Endometrium (tissue), 2 donors: ENCODE results near the gene DNALI1.
A peak's percentile ranks its signal among the peaks of the same experiment; 100 is the strongest.
"Not testable (repeated sequence)": the region's sequence is repeated elsewhere in the genome, so short reads cannot be mapped to it uniquely, and the experiment has no call there.

ENCODE experiments used
- FAIRE-seq: peaks from 2 replicates; lab custom pipeline; 2012; peaks lifted over from hg19 to GRCh38; lab: Jason Lieb, UNC
- donor health status: control.
- donor health status: control.

DNALI1 gene

DNA sequence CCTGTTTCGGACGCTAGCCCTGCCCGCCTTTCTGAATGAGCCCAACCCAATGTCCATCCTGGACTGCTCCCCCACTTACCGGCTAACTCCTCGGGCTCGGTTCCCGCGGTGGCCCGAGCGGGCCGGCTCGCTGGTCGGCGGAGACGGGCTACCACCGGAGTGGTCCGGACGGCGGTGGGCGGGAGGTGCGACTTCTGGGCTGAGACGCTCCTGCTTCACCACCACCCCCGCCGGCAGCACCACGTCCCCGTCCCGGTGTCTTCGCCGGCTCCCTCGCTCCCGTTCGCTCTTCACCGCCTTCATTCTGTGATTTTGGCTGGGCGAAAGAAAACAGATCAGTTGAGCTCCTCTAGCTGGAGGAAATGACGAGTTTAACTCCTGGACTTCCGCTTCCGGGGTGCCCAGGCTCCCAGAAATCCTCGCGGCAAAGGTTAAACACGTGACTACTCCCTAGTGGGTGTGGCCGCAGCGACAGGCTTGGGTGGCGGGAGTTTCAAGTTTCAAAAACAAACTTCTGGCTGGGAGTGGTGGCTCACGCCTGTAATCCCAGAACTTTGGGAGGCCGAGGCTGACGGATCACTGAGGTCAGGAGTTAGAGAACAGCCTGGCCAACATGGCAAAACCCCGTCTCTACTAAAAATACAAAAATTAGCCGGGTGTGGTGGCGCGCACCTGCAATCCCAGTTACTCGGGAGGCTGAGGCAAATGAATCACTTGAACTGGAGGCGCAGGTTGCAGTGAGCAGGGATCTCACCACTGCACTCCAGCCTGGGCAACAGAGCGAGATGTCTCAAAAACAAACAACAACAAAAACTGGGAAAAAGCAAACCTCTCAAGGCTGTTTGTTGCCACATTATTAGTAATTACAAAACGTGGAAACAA is 2.6 kb upstream of the DNALI1 start, which contains the start of gene SNIP1:
Gene SNIP1, minus strand, starts transcription at position 367 of the 882 bp plus-strand sequence. Its CDS starts 64 bp downstream, at position 303.
- FAIRE-seq: peak; percentile 76

DNA sequence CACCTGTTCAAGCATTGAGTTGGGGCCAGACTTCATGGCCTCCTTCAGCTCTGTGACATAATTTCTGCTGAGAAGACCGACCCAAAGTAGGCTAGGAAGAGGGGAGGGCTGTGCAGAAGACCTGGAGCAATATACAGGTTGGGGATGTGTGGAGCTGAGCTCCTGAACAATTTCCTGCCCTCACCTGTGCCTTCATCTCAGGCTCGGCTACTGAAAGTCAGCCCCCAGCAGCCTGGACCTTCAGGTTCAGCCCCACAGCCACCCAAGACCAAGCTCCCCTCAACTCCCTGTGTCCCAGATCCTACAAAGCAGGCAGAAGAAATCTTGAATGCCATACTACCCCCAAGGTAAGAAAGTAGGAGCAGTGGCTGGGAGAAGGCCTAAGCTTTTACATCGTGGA is 662 bp downstream of the DNALI1 start:
- FAIRE-seq: no peak

DNA sequence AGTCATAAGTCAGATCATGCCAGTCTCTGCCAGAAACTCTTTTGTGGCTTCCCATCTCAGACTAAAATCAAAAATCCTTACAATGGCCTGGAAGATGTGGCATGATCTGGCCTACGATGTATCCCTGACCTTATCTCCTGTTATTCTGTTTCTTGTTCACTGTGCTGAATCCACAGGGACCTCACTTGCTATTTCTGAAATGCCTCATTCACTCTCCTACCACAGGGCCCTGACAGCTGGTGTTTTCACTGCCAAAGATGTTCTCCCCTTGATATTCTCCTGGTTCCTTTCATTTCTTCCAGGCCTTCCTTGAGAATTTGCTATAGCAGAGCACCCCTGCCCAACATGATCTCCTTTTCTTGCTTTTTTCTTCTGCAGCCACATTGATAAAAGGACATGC is 1.7 kb downstream of the DNALI1 start:
- FAIRE-seq: no peak

DNA sequence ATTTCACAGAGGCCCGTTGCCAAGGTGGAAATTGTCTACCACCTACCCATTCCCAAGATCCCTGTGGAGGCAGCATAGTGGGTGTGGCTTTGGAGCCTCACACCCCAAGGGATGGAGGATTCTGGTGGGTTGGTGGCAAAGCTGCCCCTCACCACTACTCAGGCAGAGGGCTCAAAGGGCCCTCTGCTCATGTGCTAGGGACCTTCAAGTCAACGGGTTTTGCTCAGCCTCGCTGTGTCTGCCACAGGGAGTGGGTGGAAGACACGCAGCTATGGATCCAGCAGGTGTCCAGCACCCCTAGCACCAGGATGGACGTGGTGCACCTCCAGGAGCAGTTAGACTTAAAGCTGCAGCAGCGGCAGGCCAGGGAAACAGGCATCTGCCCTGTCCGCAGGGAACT is 2.3 kb downstream of the DNALI1 start:
- no peak for FAIRE-seq

DNA sequence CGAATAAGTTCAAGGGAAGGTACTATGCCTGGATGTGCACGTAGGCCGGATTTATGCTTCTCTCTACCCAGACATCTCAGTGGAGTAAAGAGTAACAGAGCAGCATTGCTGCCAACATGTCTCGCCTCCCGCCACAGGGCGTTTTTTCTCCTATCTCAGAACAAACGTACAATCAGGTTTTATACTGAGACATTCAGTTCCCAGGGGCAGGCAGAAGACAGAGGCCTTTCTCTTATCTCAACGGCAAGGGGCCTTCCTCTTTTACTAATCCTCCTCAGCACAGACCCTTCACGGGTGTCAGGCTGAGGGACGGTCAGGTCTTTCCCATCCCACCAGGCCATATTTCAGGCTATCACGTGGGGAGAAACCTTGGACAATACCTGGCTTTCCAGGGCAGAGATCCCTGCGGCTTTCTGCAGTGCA is 3.2 kb downstream of the DNALI1 start:
- not testable (repeated sequence) for FAIRE-seq

DNA sequence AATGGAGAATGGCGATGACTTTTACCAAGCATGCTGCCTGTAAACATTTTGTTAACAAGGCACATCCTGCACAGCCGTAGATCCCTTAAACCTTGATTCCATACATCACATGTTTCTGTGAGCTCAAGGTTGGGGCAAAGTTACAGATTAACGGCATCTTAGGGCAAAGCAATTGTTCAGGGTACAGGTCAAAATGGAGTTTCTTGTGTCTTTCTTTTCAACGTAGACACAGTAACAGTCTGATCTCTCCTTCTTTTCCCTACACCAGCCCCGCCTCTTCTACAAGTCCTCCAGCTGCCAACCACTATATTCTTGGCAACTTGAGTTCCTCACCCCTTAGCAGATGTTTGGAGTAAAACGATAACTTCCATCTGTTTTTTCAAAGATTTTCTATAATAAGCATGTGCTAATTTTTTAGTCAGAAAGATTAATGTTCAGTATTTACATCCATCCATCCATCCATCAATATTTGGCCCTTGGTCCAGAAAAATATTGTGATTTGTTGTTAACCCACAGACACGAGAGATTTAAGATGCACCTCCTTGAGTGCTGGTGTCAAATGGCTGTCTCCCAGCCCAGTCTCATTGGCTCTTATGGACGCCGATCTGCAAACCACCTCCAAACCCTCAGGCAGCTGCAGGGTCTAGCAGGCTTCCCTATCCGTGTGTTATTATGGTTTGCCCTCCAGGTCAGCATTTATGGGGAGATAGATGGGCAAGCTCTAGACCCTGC is 3.8 kb downstream of the DNALI1 start:
- FAIRE-seq: no peak

DNA sequence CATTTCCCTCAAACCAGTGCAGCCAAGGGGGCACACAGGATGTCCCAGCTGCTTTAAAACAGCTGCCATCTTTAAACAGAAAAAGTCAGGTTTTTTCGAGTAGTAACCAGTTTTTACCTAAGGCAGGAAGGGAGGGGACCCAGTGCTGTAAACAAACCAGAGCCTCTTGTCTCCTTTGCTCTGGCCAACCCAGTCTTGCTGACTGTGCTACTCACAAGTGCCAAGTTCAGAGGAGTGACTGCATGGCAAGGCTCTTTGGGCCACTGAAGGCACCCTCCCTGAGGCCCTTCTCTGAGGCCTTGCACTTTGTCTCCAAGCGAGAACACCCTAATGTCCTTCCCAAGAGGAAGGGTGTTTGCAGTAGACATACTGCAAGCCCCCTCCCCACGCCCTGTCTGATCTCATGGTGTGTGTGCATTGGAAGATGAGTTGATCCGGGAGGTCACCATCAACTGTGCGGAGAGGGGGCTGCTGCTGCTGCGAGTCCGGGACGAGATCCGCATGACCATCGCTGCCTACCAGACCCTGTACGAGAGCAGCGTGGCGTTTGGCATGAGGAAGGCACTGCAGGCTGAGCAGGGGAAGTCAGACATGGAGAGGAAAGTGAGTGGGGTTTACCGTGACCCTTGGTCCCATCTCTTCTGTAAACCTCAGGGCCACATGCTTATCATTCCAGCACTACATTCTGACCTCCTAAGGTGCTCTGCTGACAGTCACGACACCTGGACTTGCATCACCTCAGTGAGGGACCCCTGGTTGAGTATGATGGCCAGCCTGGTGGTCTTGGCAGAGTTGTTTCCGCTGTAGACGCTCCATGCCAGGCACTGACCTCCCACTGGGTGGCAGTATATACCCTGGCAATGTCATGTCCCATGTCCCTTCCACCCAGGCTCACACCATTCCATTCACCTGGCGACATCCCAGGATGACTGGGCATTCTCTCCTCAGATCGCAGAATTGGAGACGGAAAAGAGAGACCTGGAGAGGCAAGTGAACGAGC is 4.7 kb downstream of the DNALI1 start:
- FAIRE-seq: no peak

DNA sequence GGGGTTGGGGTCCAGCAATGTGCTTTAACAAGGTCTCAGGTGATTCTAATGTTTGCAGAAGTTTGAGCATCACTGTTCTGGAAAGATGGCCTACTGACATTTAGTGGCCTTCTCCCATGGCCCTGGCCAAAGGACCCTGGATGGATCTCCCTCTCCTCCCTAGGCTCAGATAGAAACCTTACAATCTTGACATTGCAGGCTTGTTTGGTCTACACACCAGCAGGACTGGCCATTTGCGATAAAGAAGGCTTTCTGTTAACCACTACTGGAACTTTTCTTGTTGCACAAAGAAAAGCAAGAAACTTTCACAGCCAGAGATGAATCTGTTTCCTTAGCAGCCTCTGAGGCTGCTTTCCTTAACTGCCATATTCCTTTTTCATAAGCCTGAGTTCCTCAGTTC is 6.2 kb downstream of the DNALI1 start:
- FAIRE-seq: no peak

DNA sequence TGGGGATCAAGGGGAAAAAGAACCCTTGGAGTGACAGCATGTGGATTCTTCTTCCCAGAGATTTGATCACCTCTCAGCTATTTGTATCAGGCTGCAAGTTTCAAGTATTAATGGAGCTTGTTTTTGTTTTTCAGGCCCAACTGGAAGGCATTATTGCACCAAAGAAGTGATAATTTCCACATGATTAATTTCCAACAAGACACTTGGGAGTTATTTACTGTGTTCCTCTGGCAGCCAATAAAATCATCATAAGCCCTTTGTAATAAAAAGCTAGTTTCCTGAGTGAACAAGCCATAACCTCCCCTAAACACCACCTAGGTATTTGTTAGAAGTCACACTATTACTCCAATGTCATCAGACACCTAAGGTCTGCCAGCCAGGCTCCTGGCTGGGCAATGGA is 8.2 kb downstream of the DNALI1 start:
- FAIRE-seq: no peak

DNA sequence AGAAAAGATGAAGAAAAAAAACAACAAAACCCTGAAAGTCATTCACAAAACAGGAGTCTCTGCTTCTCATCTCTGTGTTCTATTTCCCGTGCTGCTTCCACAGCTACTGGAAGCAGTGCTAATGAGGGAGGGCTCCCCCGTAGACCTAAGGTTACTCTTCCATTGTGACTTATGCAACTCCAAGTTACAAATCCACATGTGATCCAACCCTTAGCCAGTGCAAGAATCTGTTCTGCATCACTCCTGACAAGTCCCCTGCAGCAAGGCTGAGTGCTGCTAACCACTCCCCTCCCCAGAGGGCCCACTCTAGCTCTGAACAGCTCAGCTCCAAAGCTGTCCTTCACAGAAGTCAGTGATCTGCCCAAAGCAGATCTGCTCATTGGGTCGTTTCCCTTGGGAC is 10.3 kb downstream of the DNALI1 start:
- FAIRE-seq: no peak

DNA sequence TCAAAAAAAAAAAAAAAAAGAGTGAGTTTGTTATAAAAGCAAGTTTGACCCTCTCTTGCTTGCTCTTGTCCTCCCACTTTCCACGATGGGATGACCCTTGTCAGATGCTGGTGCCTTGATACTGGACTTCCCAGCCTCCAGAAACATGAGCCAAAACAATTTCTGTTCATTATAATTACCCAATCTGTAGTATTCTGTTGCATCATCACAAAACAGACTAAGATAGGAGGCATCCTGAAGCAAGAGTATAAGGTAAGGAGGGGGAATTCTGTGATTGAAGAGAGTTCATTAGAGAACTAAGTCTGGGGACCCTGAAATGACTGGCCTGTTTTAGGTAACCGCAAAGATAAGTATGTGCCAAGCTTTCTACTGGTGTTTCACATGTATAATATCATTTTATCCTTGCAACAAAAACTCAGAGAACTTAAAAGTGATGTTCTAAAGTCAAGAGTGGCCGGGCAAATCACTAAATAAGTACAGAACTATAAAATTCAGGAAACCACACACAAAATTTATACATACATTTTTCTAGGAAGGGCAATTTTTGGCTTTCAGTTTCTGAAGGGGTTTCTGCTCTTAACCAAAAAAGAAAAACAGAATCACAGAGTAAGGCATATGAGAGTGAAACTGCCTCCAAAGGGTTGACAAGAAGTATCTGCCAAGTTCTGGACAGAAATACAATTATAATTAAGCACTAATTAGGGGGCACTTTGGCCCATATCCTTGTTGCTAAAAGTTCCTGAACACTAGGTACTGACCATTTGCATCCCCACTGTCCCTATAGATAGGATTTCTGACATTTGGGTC is 14.0 kb downstream of the DNALI1 start:
- FAIRE-seq: no peak

DNA sequence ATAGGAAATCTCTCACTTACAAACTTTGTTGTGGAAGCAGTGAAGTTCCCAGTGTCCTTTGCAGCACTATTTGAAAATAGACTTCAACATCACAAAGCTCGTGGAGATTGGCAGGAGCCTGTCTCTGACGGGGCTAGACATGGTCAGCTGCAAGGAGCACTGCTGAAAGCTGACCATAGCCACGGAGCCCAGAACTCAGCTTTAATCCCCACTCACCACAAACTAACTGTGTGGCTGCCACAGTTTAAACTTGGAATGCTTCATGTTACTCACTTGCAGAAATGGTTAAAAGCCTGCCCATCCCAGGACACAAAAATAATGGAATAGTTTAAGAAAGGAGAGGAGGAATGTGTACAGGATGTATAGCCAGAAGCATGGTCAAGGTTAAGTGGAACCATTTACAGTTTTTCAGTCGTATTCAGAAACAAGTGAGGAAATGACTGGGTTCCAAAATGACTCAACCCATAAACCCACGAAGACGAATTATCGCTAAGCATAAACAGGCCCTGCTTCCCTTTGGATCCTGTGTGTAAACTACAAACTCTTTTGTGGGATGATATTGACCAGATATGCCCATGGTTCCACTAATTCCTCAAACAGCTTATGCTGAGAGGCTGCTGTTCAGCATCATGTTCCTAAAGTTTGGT is 18.2 kb downstream of the DNALI1 start:
- no peak for FAIRE-seq

DNA sequence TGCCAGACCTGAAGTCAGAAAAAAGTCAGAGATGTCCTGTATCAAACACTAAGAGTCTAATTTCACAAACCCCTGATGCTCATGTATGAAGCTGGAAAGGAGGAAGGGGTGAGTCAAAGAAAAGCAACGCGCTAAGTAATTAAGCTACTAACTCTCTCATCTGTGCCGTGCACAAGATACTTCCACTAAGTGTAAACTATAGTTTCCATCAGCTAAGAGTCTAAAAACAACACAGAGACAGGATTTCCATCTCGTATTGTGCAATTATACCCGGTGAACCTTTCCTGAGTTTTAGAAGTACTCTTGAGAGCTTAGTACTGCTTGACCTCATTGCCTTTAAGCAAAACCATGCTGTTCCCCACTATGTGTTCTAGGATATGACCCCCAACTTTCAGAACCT is 19.0 kb downstream of the DNALI1 start:
- FAIRE-seq: no peak

DNA sequence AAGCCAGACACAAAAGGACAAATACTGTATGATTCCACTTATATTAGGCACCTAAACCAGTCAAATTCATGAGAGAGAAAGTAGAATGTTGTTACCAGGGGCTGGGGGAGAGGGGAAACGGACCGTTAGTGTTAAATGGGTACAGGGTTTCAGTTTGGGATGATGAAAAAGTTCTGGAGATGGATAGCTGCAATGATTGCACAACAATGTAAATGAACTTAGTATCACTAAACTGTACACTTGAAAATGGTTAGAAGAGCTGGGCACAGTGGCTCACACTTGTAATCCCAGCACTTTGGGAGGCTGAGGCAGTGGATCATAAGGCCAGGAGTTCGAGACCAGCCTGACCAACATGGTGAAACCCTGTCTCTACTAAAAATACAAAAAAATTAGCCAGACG is 27.8 kb downstream of the DNALI1 start:
- FAIRE-seq: not testable (repeated sequence)

DNA sequence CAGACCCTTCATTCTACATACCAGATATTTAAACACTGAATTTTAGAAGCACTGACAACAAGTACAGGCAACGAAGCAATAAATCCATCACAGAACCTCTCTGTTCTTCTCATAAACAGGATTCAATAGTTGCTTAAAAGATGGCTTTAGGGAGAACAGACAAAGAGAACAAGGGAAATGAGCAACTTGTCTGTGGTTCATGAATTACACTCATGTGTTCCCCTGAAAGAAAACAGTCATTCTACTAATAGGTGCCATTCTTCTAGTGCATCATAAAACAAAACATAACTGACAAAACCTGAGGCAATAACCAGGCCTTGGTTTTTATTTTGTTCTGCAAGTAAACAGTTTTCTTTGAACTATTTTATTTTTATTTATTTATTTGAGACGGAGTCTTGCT is 32.2 kb downstream of the DNALI1 start:
- FAIRE-seq: no peak

DNA sequence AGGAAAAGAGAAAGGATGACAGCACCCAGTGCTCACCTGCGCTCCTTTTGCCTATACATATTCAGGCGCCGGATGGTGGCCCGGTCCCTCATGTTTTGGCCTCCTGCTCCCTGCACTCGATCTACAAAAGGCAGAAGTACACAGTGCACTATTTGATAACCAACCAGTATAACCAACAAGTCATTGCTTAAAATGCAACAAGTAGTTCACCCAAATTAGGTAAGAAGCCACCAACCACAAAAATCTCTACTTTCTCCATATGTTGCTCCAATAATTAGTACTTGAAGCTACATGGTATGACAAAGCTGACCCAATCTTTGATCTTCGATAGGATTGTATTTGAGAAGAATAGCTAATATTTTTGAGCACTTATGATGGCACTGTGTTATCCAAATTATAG is 37.0 kb downstream of the DNALI1 start:
- no peak for FAIRE-seq

DNA sequence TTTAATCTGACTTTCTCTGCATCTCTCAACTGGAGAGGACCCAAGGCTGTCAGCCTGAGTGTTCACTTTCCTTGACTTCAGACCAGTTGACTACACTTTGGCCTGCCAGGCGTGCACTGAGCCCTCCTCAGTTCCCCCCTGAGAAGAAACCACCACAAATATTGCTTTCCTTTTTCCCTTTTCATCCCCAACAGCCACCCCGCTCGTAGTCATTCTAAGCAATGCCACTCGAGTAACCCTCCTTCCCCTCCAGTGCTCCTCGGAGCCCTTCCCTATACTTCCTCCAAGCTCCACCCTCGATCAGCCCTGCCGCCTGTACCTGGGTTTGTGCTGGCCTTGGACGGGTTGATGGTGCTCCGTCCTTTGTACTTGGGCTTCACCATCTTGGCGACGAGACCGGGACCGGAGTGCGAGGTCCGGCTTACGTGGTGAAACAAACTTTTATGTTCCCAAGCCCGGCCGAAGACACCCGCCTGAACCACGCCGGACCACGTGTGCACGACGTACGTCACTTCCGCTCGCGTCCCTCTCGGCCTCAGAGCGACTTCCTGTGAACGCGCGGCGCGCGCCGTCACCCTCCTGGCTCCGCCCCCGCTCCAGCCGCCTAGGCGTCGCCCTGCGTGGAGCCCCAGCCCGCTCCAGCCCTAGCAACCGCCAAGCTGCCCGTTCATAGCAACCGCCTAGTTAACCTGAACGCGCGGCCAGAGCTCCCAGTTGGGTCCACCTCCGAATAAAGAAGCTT is 38.9 kb downstream of the DNALI1 start, which contains the start of gene GNL2:
Gene GNL2, minus strand, starts transcription at position 498 of the 742 bp plus-strand sequence. Its CDS starts 115 bp downstream, at position 383.
- peak; percentile 18 for FAIRE-seq

DNA sequence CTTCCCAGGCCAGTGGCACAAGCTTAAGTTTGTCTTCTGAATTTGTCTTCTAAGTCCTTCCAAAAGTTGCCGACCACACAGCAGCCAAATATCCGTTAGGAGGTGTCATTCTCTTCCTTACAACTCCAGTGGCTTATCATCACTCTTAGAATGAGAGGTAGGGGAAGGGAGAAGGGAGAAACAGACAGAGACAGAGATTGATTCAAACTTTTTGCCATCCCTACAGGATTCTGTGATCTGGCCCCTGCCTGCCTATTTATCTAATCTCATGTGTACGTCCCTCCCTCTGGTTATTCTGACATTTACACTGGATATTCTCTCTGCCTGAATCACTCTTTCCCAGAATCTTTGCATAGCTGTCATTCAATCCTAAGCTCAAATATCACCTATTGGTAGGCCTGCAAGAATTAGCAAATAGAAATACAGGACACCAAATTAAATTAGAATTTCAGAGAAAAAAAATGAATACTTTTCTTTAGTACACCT is 39.5 kb downstream of the DNALI1 start:
- FAIRE-seq: no peak

DNA sequence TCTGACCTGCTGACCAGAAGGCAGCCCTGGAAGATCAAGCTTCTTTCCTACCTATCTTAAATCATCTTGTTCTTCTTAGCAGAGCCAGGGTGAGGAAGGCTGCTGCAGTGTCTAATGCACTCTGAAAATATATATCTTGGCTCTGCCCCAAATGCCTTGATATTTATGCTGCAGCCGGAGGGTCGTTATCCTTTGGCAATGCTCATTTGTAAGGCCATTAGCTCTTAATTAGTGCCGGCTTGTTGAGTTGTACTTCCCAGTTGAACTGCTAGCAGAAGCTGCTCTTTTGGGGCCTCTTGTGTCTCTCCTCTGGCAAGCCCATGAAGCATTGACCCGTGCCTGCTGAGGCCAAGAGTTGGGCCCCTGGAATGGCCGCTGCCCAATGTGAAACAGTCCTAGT is 43.2 kb downstream of the DNALI1 start:
- FAIRE-seq: no peak

DNA sequence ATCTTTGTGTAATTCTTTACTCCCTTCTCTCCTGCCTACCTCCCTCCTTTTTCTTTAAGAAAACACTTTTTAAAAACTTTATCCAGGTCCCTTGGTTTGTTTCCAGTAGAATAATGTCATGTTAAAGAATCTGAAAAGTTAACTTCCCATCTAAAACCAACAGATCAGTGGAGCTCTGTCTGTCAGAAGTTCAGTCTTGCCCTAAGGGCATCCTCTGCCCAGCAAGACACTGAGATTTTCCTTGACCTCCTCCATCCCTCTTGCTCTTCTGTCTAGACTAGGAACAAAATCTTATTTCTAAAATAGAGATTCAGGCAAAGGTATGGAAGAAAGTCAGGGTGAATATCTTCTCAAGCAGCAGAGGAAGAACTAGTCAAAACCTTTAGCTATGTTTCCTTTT is 44.7 kb downstream of the DNALI1 start:
- FAIRE-seq: no peak
